HG03097 (cell line): ENCODE measurements around the gene TMEM19.

Source experiments
- ATAC-seq: cut with Tn5 transposase; IDR thresholded peaks from one replicate; pipeline ENCODE4 v1.9.1; 2021; ENCODE audit not compliant: unreplicated experiment, low FRiP score

TMEM19 gene

GRCh38 chr12:71708658-71709057, 22.8 kb downstream of the TMEM19 start:
- ATAC-seq, result no peak

GRCh38 chr12:71710276-71711125, 24.6 kb downstream of the TMEM19 start:
- no peak for ATAC-seq

- ATAC-seq, result no peak
Measured at GRCh38 chr12:71718611-71719010, 32.7 kb downstream of the TMEM19 start.

- ATAC-seq, result no peak
Measured at GRCh38 chr12:71719647-71720370, 33.9 kb downstream of the TMEM19 start.

GRCh38 chr12:71721783-71722505, 36.1 kb downstream of the TMEM19 start:
- no peak for ATAC-seq

- ATAC-seq, result no peak
Measured at GRCh38 chr12:71725011-71725410, 39.1 kb downstream of the TMEM19 start.

- ATAC-seq, result no peak
Measured at GRCh38 chr12:71726548-71726947, 40.7 kb downstream of the TMEM19 start.

- ATAC-seq, result no peak
Measured at GRCh38 chr12:71727958-71728357, 42.1 kb downstream of the TMEM19 start.

GRCh38 chr12:71730936-71731335, 45.1 kb downstream of the TMEM19 start:
- ATAC-seq, result no peak

GRCh38 chr12:71731439-71732356, 45.8 kb downstream of the TMEM19 start:
- no peak for ATAC-seq

- ATAC-seq, result no peak
Measured at GRCh38 chr12:71732357-71732712, 46.5 kb downstream of the TMEM19 start.

- no peak for ATAC-seq
Measured at GRCh38 chr12:71737197-71737596, 51.3 kb downstream of the TMEM19 start.

- no peak for ATAC-seq
Measured at GRCh38 chr12:71742998-71743397, 57.1 kb downstream of the TMEM19 start.

GRCh38 chr12:71744522-71745300, 58.8 kb downstream of the TMEM19 start:
- no peak for ATAC-seq

- peak; percentile 93 for ATAC-seq
Measured at GRCh38 chr12:71746974-71747611, 61.2 kb downstream of the TMEM19 start.

- ATAC-seq, result no peak
Measured at GRCh38 chr12:71748081-71748850, 62.4 kb downstream of the TMEM19 start.

GRCh38 chr12:71749666-71750065, 63.8 kb downstream of the TMEM19 start:
- ATAC-seq, result no peak

GRCh38 chr12:71752891-71753290, 67.0 kb downstream of the TMEM19 start:
- no peak for ATAC-seq
